ENCODE data around the gene ARL5B.

The ARL5B gene

GRCh38 chr10:18659125-18659818, at the start of gene ARL5B:
Gene ARL5B, plus strand, starts transcription at chr10:18659431. Its CDS starts 207 bp downstream, at chr10:18659638.
- in situ Hi-C loops (cut with HindIII; ENCODE audit: low sequenced_read_pairs): no loop called here
- peak; percentile 99 for DNase-seq (ENCODE audit: low read depth, low spot score)
- H3K4me3 ChIP-seq (ENCODE audit: low read depth, low read length): peak within 1 kb of the TSS; percentile 91
- no peak for TF ChIP-seq CTCF (IDR thresholded peaks at IDR 0.05; ENCODE audit: low read depth, low read length)

GRCh38 chr10:18610517-18610916, 48.7 kb upstream of the ARL5B start:
- H3K4me3 ChIP-seq (ENCODE audit: low read depth, low read length): no peak overlapping the region
- TF ChIP-seq CTCF (IDR thresholded peaks at IDR 0.05; ENCODE audit: low read depth, low read length): no peak
- DNase-seq (ENCODE audit: low read depth, low spot score): peak; percentile 80
- in situ Hi-C loops (cut with HindIII; ENCODE audit: low sequenced_read_pairs): no loop called here

GRCh38 chr10:18611168-18611567, 48.1 kb upstream of the ARL5B start:
- no peak for TF ChIP-seq CTCF (IDR thresholded peaks at IDR 0.05; ENCODE audit: low read depth, low read length)
- DNase-seq (ENCODE audit: low read depth, low spot score): no peak
- in situ Hi-C loops (cut with HindIII; ENCODE audit: low sequenced_read_pairs): no loop called here

GRCh38 chr10:18615618-18616017, 43.6 kb upstream of the ARL5B start:
- TF ChIP-seq CTCF (IDR thresholded peaks at IDR 0.05; ENCODE audit: low read depth, low read length): no peak
- in situ Hi-C loops (cut with HindIII; ENCODE audit: low sequenced_read_pairs): no loop called here
- DNase-seq (ENCODE audit: low read depth, low spot score): peak; percentile 36
- no peak overlapping the region for H3K4me3 ChIP-seq (ENCODE audit: low read depth, low read length)

More at GRCh38 chr10:18611168-18611567, 48.1 kb upstream of the ARL5B start:
- no peak overlapping the region for H3K4me3 ChIP-seq (ENCODE audit: low read depth, low read length)

- no peak for TF ChIP-seq CTCF (IDR thresholded peaks at IDR 0.05; ENCODE audit: low read depth, low read length)
- in situ Hi-C loops (cut with HindIII; ENCODE audit: low sequenced_read_pairs): no loop called here
- H3K4me3 ChIP-seq (ENCODE audit: low read depth, low read length): no peak overlapping the region
- no peak for DNase-seq (ENCODE audit: low read depth, low spot score)
These were observed 42.9 kb upstream of the ARL5B start for GRCh38 chr10:18616337-18616736.

- DNase-seq (ENCODE audit: low read depth, low spot score): peak; percentile 65
- in situ Hi-C loops (cut with HindIII; ENCODE audit: low sequenced_read_pairs): no loop called here
- no peak for TF ChIP-seq CTCF (IDR thresholded peaks at IDR 0.05; ENCODE audit: low read depth, low read length)
- no peak overlapping the region for H3K4me3 ChIP-seq (ENCODE audit: low read depth, low read length)
These were observed 40.2 kb upstream of the ARL5B start for GRCh38 chr10:18619016-18619415.

Data from astrocyte of the spinal cord (primary cell).